ENCODE data around the gene PNMA1.

DNA sequence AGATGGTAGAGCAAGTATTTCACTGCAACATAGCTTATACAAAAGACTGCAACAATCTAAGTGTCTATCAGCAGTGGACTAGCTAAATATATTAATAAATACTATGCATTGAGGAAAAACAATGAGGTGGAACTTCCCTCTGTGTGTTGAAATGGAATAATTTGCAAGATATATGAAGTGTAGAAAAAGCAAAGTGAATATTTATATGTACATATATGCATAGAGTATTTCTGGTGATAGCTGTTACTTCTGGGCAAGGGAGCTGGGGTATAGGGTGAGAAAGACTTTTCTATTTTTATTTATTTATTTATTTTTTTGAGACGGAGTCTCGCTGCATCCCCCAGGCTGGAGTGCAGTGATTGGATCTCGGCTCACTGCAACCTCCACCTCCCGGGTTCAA is 35.5 kb downstream of the PNMA1 start:
- no peak for TF ChIP-seq POLR2A (IDR thresholded peaks at IDR 0.05)
- TF ChIP-seq, protein P1, sequence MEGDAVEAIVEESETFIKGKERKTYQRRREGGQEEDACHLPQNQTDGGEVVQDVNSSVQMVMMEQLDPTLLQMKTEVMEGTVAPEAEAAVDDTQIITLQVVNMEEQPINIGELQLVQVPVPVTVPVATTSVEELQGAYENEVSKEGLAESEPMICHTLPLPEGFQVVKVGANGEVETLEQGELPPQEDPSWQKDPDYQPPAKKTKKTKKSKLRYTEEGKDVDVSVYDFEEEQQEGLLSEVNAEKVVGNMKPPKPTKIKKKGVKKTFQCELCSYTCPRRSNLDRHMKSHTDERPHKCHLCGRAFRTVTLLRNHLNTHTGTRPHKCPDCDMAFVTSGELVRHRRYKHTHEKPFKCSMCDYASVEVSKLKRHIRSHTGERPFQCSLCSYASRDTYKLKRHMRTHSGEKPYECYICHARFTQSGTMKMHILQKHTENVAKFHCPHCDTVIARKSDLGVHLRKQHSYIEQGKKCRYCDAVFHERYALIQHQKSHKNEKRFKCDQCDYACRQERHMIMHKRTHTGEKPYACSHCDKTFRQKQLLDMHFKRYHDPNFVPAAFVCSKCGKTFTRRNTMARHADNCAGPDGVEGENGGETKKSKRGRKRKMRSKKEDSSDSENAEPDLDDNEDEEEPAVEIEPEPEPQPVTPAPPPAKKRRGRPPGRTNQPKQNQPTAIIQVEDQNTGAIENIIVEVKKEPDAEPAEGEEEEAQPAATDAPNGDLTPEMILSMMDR (IDR thresholded peaks at IDR 0.05) = no peak

Measured in right lobe of liver (tissue), 4 donors.